ENCODE results near the gene CTSZ.
"Not testable (repeated sequence)": the region's sequence is repeated elsewhere in the genome, so short reads cannot be mapped to it uniquely, and the experiment has no call there.

CTSZ gene

GRCh38 chr20:58967652-58968429 lies 39.2 kb downstream of the CTSZ start:
- DNase-seq (ENCODE audit: low read depth, low spot score): no peak
- no peak overlapping the region for H3K4me3 ChIP-seq (ENCODE audit: low read length)

GRCh38 chr20:58965270-58966064 lies 41.6 kb downstream of the CTSZ start:
- DNase-seq (ENCODE audit: low read depth, low spot score): no peak
- no peak overlapping the region for H3K4me3 ChIP-seq (ENCODE audit: low read length)

DNA sequence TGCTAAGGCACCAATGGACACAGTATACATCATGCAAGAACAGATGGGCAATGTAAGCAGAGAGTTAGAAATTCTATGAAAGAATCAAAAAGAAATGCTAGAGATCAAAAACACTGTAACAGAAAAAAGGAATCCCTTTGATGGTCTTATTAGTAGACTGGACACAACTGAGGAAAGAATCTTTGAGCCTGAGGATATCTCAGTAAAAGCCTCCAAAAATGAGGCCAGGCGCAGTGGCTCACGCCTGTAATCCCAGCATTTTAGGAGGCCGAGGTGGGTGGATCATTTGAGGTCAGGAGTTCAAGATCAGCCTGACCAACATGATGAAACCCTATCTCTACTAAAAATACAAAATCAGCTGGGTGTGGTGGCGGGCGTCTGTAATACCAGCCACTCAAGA lies 43.1 kb downstream of the CTSZ start:
- H3K4me3 ChIP-seq (ENCODE audit: low read length); DNase-seq (ENCODE audit: low read depth, low spot score): not testable (repeated sequence)

DNA sequence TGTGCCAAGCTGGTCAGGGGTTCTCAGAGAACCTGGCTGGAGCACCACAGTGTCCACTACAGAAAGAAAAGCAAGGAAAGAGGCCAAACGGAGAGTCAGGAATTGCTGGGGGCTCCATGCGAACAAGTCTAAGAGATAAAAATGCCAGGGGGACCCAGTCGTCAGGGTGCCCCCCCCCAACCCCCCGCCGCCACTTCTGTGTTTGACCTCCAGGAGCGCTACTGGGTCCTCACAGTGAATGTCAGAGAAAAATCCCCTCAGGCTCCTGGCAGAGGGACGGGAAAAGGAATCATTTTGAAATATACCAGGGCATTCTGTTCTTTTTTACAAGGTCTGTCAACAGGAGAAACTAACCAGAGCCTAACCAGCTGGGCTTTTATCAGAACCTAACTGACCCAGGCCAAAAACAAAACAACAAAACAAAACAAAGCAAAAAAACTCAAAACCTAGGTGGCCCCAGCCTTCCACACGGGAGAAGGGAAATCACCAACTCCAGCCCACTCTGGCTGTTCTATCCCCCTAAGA lies 43.9 kb downstream of the CTSZ start:
- H3K4me3 ChIP-seq (ENCODE audit: low read length): no peak overlapping the region
- DNase-seq (ENCODE audit: low read depth, low spot score): no peak

DNA sequence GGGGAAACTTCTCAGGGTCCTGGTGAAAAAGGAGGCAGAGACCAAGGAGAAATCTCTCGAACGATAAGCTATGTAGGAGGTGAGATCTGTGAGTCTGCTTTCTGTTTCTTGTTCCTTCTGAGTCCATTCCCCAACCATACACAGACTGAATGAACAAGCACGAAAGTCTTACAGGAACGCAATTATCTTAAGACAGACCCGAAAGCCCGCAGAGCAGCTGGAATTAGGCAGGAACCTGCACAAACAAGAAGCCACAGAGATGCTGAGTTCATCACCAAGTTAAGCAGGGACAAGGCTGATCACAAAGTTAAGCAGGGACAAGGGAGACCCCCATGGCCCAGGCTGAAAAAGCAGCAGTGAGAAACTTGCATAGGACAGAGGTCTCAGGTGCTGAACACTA lies 47.4 kb downstream of the CTSZ start:
- DNase-seq (ENCODE audit: low read depth, low spot score): no peak
- no peak overlapping the region for H3K4me3 ChIP-seq (ENCODE audit: low read length)

DNA sequence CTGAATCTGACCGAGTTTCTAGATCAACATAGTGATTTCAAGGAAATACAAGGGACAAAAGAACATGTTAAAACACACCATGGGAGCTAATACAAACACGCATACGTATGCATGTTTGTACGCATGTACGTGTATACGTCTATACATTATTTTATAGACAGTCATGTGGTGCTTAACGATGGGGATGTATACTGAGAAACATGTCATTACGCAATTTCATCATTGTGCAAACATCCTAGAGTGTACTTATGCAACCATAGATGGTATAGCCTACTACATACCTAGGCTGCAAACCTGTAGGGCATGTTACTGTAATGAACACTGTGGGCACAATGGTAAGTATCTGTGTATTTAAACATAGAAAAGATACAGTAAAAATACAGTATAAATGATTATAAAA lies 51.0 kb downstream of the CTSZ start:
- no peak overlapping the region for H3K4me3 ChIP-seq (ENCODE audit: low read length)
- DNase-seq (ENCODE audit: low read depth, low spot score): no peak

DNA sequence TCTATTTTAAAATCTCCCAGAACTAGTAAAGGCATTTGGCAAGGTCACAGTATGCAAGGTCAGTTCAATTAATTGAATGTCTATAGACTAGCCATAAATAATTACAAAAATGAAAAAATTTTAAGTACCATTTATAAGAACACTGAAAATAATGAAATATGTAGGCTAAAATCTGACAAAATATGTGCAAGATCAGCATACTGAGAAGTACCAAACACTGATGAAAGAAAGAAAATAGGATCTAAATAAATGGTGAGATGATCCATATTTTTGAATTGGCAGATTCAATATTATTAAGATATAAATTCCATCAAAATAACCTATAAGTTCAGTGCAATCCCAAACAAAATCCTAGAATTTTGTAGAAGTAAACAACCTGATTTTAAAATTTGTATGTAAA lies 54.0 kb downstream of the CTSZ start:
- no peak for DNase-seq (ENCODE audit: low read depth, low spot score)
- H3K4me3 ChIP-seq (ENCODE audit: low read length): no peak overlapping the region

DNA sequence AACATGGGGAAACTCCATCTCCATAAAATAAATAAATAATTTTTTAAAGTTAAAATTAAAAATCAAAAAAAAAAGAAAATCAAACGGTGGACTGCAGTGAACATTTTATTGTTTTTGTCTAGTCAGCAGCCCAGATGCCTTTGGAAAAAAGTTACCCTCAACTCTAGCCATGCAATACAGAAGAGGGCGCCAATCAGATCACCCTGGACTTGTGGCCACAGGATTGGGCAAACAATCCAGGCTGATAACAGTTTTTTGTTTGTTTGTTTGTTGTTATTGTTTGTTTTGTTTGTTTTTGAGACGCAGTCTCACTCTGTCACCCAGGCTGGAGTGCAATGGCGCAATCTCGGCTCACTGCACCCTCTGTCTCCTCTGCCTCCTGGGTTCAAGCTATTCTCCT lies 56.5 kb downstream of the CTSZ start:
- H3K4me3 ChIP-seq (ENCODE audit: low read length): no peak overlapping the region
- DNase-seq (ENCODE audit: low read depth, low spot score): no peak

GRCh38 chr20:58947797-58948388 lies 59.2 kb downstream of the CTSZ start:
- H3K4me3 ChIP-seq (ENCODE audit: low read length): not testable (repeated sequence)

DNA sequence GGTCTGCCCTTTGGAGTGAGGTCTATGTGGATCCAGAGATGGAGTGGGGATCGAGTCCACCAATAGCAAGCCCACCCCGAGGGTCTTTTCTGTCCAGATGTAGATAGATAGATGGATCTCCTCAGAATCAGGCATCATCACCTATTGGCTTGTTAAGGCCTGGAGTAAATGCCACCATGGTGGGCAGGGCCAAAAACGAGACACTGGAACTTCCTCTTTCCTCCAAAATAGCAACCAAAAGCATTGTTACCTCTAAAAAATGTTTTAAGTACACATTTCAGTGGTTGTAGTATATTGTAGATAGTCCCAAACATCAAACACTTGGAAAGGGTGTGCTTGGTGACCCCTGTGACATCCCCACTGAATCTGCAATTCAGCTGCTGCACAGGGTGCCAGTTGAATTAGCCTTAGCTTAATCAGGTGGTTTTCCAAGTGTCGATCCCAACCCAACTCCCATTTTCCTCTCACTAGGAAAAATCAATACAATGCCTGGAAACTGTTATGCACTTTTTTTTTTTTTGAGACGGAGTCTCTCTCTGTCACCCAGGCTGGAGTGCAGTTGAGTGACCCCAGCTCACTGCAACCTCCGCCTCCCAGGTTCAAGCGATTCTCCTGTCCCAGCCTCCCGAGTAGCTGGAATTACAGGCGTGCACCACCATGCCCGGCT lies 61.0 kb downstream of the CTSZ start:
- DNase-seq (ENCODE audit: low read depth, low spot score): no peak
- no peak overlapping the region for H3K4me3 ChIP-seq (ENCODE audit: low read length)

More at GRCh38 chr20:58947797-58948388, 59.2 kb downstream of the CTSZ start:
- DNase-seq (ENCODE audit: low read depth, low spot score): not testable (repeated sequence)
